Activated naive CD4-positive, alpha-beta T cell treated with anti-CD3 and anti-CD28 coated beads, Interleukin-2, amount 50 U/mL, for 24 hours (primary cell): ENCODE data around the gene RAB36.

ENCODE experiments used
- H3K27ac Mint-ChIP-seq: one replicate; pipeline ENCODE4 v1.8.0; 2021; ENCODE audit warnings: mild to moderate bottlenecking, mixed read lengths
- H3K27me3 Mint-ChIP-seq: one replicate; pipeline ENCODE4 v1.8.0; 2021; ENCODE audit warnings: mixed read lengths
- H3K36me3 Mint-ChIP-seq: one replicate; pipeline ENCODE4 v1.8.0; 2021; ENCODE audit warnings: mixed read lengths
- H3K4me1 Mint-ChIP-seq: one replicate; pipeline ENCODE4 v1.8.0; 2021; ENCODE audit warnings: mixed read lengths
- H3K4me3 Mint-ChIP-seq: one replicate; pipeline ENCODE4 v1.8.0; 2021; ENCODE audit warnings: mild to moderate bottlenecking, mixed read lengths
- H3K9me3 Mint-ChIP-seq: one replicate; pipeline ENCODE4 v1.8.0; 2021; ENCODE audit warnings: mixed read lengths

The RAB36 gene

DNA sequence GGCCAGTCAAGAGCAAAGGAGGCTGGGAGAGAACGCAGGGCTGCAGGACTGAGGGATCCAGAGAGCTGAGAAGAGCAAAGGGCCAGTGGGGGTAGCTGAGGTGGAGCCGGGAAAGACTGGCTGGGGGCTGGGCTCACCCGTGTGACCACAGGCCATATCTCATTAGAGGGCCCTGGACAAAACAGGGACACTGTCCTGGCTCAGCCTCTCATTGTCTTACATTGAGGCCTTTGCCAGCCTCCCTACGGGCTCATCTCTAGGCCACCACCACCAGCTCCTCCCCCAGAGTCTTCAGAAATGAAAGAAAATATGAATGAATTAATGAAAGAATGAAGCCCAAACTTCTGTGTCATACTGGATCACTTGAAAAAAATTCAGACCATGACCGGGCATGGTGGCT, 9.2 kb downstream of the RAB36 start:
- Mint-ChIP-seq H3K9me3 (no peaks in the 10 kb centered on the region), H3K27ac (no peak overlapping the region), H3K4me1 (peaks cover 9% of the 10 kb centered on the region), H3K4me3 (no peak overlapping the region), H3K27me3 (no peaks in the 10 kb centered on the region), H3K36me3 (no peaks in the 10 kb centered on the region)

DNA sequence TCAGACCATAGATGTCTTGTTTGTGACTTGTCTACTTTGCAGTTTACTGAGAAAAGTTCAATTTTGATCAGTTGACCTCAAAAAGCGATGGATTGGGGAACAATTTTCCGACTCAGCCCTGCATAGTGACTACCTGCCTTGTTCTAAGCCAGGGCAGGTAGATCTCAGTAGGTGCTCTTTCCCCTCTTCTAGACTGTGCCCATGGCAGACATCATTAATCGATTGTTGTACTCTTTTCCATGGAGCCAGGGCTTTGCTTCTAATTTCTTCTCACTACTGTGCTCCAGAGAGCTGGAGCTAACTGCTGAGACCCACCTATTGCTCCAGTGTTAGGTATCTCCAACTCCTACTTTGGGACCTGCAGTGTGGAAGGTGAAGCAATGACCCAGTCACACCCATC, 9.9 kb downstream of the RAB36 start:
- no peak overlapping the region for H3K4me3 Mint-ChIP-seq
- H3K36me3 Mint-ChIP-seq = no peaks in the 10 kb centered on the region
- no peaks in the 10 kb centered on the region for H3K27me3 Mint-ChIP-seq
- H3K4me1 Mint-ChIP-seq = peaks cover 9% of the 10 kb centered on the region
- H3K27ac Mint-ChIP-seq = no peak overlapping the region
- no peaks in the 10 kb centered on the region for H3K9me3 Mint-ChIP-seq

DNA sequence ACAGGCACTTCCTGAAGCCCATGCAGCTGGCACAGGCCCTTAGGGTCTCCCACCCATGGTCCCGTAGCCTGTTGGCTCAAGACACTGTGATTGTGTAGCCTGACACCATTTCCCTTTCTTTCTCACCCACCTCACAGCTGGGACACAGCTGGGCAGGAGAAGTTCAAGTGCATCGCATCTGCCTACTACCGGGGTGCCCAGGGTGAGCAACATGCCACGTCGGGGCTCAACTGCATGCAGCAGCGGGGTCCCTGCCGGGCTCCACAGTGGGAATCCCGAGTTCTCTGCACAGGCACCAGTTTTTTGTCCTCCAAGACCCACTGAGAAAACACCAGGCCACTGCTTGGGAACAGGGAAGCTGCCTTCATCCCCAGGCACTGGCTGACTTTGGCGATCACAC, 10.6 kb downstream of the RAB36 start:
- Mint-ChIP-seq H3K4me3 (no peak overlapping the region), H3K4me1 (peaks cover 9% of the 10 kb centered on the region), H3K9me3 (no peaks in the 10 kb centered on the region), H3K27me3 (no peaks in the 10 kb centered on the region), H3K36me3 (no peaks in the 10 kb centered on the region), H3K27ac (no peak overlapping the region)

DNA sequence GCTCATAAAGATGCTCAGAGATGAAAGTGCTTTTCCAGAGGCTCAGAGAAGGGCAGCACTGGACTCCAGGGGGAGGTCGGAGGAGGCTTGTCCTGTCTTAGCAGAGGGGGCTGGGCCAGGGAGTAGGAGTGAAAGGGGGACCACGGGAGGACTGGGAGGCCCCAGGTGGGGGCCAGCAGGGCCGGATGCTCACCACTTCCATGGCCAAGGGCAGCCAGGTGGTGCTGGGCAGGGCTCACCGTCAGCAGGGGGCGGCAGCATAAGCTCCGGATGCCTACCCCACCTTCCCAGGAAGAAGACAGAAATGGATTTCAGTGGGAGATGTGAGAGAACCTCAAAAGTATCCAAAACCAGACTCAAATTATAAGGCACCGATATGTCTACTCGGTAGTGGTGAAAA, 11.0 kb downstream of the RAB36 start:
- H3K9me3 Mint-ChIP-seq = no peaks in the 10 kb centered on the region
- no peaks in the 10 kb centered on the region for H3K27me3 Mint-ChIP-seq
- no peak overlapping the region for H3K27ac Mint-ChIP-seq
- H3K4me1 Mint-ChIP-seq = peaks cover 9% of the 10 kb centered on the region
- H3K4me3 Mint-ChIP-seq = no peak overlapping the region
- no peaks in the 10 kb centered on the region for H3K36me3 Mint-ChIP-seq

DNA sequence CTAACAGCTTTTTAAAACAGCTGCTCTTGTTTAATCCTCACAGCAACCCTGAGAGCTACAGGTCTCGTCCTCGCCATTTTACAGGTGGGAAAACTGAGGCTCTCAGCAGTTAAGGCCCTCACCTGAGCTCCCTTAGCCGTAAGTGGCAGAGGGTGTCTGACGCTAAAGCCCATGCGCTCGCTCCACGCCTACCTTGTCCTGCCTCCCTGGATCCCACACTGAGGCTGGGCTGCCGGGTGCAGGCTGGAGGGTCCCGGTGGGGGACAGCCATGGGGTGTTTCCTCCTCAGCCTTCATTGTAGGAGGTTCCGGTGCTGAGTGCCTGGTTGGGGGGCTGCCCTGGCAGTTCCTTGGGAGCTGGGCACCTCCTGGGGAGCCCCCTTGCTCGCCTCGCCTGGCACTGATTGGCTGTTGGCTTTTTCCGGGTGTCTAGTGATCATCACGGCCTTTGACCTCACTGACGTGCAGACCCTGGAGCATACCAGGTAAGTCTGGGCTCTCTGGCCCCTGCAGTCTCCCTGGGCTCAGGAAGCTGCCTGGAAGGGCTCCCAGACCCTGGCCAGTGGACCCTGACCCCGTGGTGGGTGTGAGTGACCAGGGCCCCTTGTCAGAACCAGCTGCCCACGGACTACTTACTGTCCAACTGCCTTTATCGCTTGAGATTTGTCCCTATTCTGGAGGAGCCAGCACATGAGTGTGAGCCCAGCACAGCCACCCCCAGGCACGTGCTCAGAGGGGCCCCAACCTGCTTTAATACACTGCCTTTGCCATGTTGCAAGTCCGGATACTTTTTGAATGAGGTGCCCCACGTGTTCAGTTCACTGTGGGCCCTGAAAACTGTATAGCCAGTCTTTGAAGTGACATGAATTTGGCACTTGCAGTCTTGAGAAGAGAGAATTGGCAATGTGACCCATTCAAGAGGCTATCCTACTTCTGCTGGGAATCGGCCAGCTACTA, 12.6 kb downstream of the RAB36 start:
- no peaks in the 10 kb centered on the region for H3K27me3 Mint-ChIP-seq
- no peak overlapping the region for H3K27ac Mint-ChIP-seq
- H3K9me3 Mint-ChIP-seq = no peaks in the 10 kb centered on the region
- peaks cover 7% of the 10 kb centered on the region for H3K4me1 Mint-ChIP-seq
- no peaks in the 10 kb centered on the region for H3K36me3 Mint-ChIP-seq
- no peak overlapping the region for H3K4me3 Mint-ChIP-seq

DNA sequence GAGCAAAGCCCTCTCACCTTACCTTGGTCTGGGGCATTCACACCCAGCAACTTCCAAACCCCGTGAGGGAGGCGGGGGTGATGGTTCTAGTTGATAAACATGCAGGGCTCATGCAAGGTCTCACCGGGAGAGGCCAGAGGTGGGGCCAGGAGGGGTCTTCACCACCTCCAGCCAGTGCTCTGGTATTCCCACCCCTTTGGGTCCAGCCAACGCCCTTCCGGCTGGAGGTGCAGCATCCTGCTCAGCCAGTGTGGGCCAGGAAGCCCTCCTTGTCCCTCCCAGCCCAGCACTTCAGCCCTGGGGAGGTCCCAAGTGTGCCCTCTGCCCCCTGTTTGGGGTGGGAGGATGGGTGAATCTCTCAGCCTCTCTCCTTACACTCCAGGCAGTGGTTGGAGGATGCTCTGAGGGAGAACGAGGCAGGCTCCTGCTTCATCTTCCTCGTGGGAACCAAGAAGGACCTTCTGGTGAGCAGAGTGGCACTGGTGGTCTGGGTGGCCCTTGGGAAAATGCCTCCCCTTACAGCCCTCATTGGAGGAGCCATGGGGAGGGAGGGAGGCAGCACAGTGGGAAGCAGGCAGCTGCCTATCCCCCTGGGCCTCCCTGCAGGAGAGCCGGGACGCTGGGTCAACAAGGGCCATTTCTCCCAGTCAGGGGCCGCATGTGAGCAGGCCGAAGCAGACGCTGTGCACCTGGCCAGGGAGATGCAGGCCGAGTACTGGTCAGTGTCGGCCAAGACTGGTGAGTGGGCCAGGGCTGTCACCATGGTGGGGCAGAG, 13.4 kb downstream of the RAB36 start:
- no peak overlapping the region for H3K4me3 Mint-ChIP-seq
- H3K36me3 Mint-ChIP-seq = no peaks in the 10 kb centered on the region
- no peaks in the 10 kb centered on the region for H3K9me3 Mint-ChIP-seq
- H3K4me1 Mint-ChIP-seq = no peaks in the 10 kb centered on the region
- no peaks in the 10 kb centered on the region for H3K27me3 Mint-ChIP-seq
- H3K27ac Mint-ChIP-seq = no peak overlapping the region

DNA sequence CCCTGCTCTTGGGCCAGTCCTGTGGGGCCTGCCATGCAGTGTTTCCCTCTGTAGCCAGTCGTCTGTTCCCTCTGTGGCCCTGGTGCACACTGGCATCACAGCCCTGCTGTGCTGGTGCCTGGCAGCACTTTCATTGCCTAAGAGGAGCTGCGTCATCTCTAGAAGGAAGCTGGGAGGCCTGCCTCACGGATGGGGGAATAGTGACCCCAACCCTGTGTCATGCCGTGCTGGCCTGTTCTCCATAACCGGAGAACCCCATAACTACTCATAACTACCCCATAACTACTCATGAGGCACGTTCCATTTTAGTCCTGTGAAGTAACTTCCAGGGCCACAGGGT, 14.0 kb downstream of the RAB36 start:
- no peaks in the 10 kb centered on the region for H3K27me3 Mint-ChIP-seq
- no peak overlapping the region for H3K4me3 Mint-ChIP-seq
- no peaks in the 10 kb centered on the region for H3K36me3 Mint-ChIP-seq
- no peak overlapping the region for H3K27ac Mint-ChIP-seq
- no peaks in the 10 kb centered on the region for H3K9me3 Mint-ChIP-seq
- H3K4me1 Mint-ChIP-seq = no peaks in the 10 kb centered on the region

DNA sequence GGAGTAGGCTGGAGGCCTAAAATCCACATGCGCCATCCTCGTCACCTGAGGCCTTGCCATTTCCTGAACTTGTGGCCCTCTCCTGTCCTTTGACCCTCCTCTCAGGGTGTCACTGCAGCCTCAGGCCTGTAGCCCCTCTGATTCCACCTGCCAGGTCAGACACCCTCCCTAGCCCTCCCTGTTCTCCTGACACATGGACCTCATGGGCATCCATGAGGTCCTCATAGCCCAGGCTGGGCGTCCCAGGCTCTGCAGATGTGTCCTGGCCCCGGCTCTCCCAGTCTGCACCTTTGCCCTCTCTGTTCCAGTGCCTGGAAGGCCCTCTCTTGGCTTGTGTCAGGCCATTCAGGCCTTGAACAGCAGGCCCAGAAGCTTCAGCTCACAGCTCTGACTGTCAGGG, 15.8 kb downstream of the RAB36 start:
- H3K27me3 Mint-ChIP-seq = no peaks in the 10 kb centered on the region
- H3K4me1 Mint-ChIP-seq = no peaks in the 10 kb centered on the region
- H3K9me3 Mint-ChIP-seq = no peaks in the 10 kb centered on the region
- H3K36me3 Mint-ChIP-seq = peaks cover 1% of the 10 kb centered on the region
- no peak overlapping the region for H3K27ac Mint-ChIP-seq
- H3K4me3 Mint-ChIP-seq = no peak overlapping the region

DNA sequence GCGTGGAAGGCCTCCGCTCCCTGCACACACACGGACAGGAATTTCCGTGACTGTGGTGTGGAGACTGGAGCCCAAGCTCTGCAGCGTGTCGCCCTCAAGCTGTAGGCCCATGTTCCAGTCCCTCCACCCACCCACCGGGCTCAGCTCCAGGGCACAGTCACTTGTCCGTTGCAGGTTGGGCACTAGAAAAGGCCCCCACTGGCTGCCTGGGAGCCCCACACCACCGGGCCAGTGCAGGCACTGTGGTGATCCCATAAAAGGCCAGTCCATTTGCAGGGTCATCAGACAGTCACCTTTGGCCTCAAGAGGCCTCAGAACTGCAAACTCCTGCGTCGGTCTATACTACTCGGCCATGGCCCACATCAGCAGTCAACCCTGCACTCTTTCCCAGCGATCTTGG, 16.3 kb downstream of the RAB36 start:
- Mint-ChIP-seq H3K9me3 (no peaks in the 10 kb centered on the region), H3K36me3 (peaks cover 1% of the 10 kb centered on the region), H3K4me3 (no peak overlapping the region), H3K4me1 (no peaks in the 10 kb centered on the region), H3K27ac (no peak overlapping the region), H3K27me3 (no peaks in the 10 kb centered on the region)

GRCh38 chr22:23163665-23164064, 18.4 kb downstream of the RAB36 start:
- Mint-ChIP-seq H3K27ac (no peak overlapping the region), H3K4me3 (no peak overlapping the region), H3K27me3 (no peaks in the 10 kb centered on the region), H3K4me1 (no peaks in the 10 kb centered on the region), H3K36me3 (peaks cover 1% of the 10 kb centered on the region), H3K9me3 (no peaks in the 10 kb centered on the region)

- Mint-ChIP-seq H3K27ac (no peak overlapping the region), H3K4me3 (no peak overlapping the region), H3K36me3 (peaks cover 1% of the 10 kb centered on the region), H3K27me3 (no peaks in the 10 kb centered on the region), H3K4me1 (no peaks in the 10 kb centered on the region), H3K9me3 (no peaks in the 10 kb centered on the region)
Observed at GRCh38 chr22:23164091-23164490, 18.8 kb downstream of the RAB36 start.

DNA sequence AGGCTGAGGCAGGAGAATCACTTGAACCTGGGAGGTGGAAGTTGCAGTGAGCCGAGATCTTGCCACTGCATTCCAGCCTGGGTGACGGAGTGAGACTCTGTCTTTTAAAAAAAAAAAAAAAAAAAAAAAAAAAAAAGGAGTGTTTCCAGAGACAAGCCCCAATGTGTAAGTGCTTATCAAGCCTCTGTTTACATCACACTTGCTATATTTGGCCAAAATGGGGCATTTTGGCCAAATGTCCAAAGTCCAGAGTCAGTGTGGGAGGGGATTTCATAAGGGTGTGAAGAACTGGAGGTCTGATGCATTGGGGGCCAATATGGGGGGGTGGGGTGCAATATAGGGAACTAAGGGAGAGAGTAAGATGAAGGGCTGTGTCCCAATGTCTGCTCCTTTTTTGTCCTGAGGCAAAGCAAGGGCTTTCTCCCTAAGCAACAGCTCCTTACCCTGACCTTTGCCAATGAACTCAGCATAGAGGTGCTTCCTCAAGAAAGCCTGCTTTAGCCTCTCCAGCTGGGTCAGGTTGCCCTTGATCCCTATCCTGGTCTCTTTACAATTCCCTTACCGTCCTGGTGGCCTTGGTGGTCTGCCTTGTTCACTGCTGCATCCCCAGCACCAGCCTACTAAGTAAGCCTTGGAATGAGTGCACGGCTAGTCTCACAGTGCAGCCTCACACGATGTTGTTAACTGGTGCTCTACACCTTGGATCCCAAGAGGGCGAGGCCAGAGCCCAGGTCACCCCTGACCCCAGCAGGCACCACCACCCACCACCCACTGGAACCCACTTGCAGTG, 21.0 kb downstream of the RAB36 start:
- no peaks in the 10 kb centered on the region for H3K27me3 Mint-ChIP-seq
- no peak overlapping the region for H3K27ac Mint-ChIP-seq
- H3K4me1 Mint-ChIP-seq = no peaks in the 10 kb centered on the region
- H3K9me3 Mint-ChIP-seq = no peaks in the 10 kb centered on the region
- no peak overlapping the region for H3K4me3 Mint-ChIP-seq
- peaks cover 1% of the 10 kb centered on the region for H3K36me3 Mint-ChIP-seq

DNA sequence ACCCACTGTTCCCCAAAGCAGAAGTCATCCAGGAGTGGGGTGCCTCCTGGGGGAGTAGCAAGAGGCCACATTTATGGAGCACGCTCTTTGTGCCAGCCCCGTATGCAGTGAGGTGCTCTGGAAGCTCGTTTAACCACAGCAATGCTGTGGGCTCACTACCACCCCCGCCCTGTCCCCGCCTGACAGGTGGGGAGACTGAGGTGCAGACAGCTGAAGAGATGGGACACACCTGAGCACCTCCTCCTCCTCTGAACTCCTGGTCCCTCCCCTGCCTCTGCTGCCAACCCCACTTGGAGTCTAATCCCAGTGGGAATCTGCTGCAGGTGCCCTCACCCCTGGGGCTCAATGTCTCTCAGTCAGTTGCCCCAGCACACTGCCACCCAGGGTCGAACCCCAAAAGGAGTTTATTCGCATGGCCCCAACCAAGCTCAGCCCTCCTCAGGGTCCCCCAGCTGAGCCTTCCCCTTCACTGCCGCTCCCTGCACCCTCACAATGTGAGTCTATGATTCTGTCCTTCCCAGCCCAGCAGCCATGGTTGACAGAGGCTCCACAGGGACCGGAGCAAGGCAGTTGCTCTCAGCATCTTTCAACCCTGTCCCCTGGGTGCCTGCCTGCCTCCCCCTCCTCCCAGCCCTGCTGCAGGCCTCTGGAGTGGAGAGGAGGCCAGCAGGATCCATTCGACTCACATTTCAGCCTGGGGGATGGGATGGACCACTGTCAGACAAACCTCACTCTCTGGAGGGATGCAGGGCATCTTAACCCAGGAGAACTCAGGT, 21.8 kb downstream of the RAB36 start:
- H3K27ac Mint-ChIP-seq = no peak overlapping the region
- H3K4me3 Mint-ChIP-seq = no peak overlapping the region
- no peaks in the 10 kb centered on the region for H3K27me3 Mint-ChIP-seq
- H3K36me3 Mint-ChIP-seq = peaks cover 1% of the 10 kb centered on the region
- no peaks in the 10 kb centered on the region for H3K4me1 Mint-ChIP-seq
- no peaks in the 10 kb centered on the region for H3K9me3 Mint-ChIP-seq

DNA sequence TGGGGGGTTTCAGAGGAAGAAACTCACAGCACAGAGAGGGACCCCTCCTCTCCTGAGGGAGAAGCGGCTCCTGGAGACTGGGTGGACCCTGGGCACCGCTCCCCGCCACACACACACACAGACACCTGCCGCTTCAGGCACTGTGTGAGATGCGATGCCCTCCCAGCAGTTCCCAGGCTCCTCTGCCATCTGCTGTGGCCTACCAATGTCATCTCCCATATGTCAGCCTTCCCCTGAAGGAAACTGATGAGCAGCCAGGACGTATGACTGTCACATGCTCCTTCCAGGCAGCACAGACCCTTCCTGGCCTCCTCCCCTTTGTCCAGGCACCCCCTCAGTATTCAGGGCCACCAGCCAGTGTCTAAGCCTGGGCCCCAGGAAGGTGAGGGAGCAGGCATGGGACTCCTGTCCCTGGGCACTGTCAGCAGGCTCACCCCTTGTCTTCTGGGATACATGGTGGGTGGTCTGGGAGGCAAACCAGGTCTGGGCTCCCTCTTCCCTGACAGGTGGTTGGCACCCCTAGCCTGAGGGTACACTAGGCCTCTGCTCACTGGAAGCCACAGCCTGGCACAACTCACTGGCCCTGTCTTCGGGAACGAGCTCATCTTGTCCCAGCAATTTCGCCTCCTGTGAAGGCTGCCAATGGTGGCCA, 23.2 kb downstream of the RAB36 start:
- Mint-ChIP-seq H3K9me3 (no peaks in the 10 kb centered on the region), H3K4me1 (no peaks in the 10 kb centered on the region), H3K27me3 (no peaks in the 10 kb centered on the region), H3K4me3 (no peak overlapping the region), H3K27ac (no peak overlapping the region), H3K36me3 (peaks cover 1% of the 10 kb centered on the region)

DNA sequence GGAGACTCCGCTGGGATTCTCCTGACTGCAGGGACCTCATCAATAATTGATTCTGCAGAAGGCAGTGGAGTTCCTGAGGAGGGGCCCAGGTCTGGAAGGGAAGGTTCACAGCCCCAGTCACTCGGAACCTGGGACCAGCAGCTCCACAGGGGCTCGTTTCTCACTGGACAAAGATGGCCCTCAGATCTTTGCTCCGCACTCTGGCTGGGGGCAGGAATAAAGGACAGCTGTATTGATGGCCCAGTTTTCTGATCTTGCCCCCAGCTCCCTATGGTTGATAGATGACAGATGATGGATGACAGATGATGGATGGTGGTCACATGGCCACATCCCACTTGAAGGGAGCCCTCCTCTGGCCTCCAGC, 23.7 kb downstream of the RAB36 start:
- no peaks in the 10 kb centered on the region for H3K27me3 Mint-ChIP-seq
- peaks cover 1% of the 10 kb centered on the region for H3K36me3 Mint-ChIP-seq
- H3K27ac Mint-ChIP-seq = no peak overlapping the region
- no peak overlapping the region for H3K4me3 Mint-ChIP-seq
- H3K9me3 Mint-ChIP-seq = no peaks in the 10 kb centered on the region
- peaks cover 4% of the 10 kb centered on the region for H3K4me1 Mint-ChIP-seq
